K562 (cell line): ENCODE data around the gene C16orf78. TPM values are rescaled to one million over a fixed set of nuclear protein-coding genes. Genes with fewer than 3 reads are reported as not detected.

Experiments used
- ATF3 ChIP-seq, 2 experiments: fragments of 450-650 bp in 1 of 2; sonication (generic) in 1 of 2; formaldehyde crosslinking in 1 of 2; IDR thresholded peaks in 1 of 2; conservative IDR thresholded peaks in 1 of 2; 2 replicates each; pipeline versions ENCODE4 v1.6.1 to v1.8.1; 2016 to 2023; ENCODE audit warnings: mild to moderate bottlenecking in 2 of 2, moderate library complexity in 2 of 2, inconsistent platforms in 1 of 2, missing genetic modification reagents in 1 of 2
- HMG20B ChIP-seq: fragments of 250-450 bp; sonication (Bioruptor Pico); IDR thresholded peaks from 2 replicates; pipeline ENCODE4 v1.5.0; 2021; ENCODE audit warnings: mild to moderate bottlenecking
- TRIM24 ChIP-seq, 2 experiments: fragments of 450-650 bp; IDR thresholded peaks; 2 replicates each; pipeline ENCODE4 v1.6.1; 2016
- ZHX1 ChIP-seq: fragments of 150-350 bp; conservative IDR thresholded peaks from 2 replicates; pipeline ENCODE4 v1.6.1; 2014; ENCODE audit warnings: low read length
- ZNF174 ChIP-seq: fragments of 250-450 bp; sonication (Bioruptor Pico); IDR thresholded peaks from 2 replicates; pipeline ENCODE4 v1.4.0; 2020; ENCODE audit warnings: mild to moderate bottlenecking
- polyA plus RNA-seq, 8 experiments: library from polyadenylated mRNA; depleted of rRNA in 4 of 8; stranded (reverse) in 5 of 8; unstranded in 3 of 8; fragments of >200 nt; fragmentation: Nextera tagmentation in 2 of 8; fragmentation: Illumina TruSeq in 1 of 8; extraction: Ambion mirVana in 2 of 8; extraction: Trizol in 1 of 8; gene quantifications; 2 replicates each; pipeline versions ENCODE4 v1.2.1 to v1.2.3, GENCODE V29; 2011 to 2014; ENCODE audit warnings: inconsistent platforms in 1 of 8, missing spikeins in 1 of 8
- total RNA-seq, 7 experiments: library from RNA; depleted of rRNA in 6 of 7; stranded (reverse); fragments of >200 nt in 6 of 7; fragmentation: Illumina TruSeq in 2 of 7; extraction: Trizol in 2 of 7; gene quantifications; 2 replicates each; pipeline versions ENCODE4 v1.2.1 to v1.2.3, GENCODE V29; 2011 to 2021; ENCODE audit warnings: low replicate concordance in 1 of 7

C16orf78 gene
- total and polyA plus RNA-seq, 9 of the 15 experiments (the other 6 are each of a cell fraction or from before 2014, with no cell fraction given): not detected

DNA sequence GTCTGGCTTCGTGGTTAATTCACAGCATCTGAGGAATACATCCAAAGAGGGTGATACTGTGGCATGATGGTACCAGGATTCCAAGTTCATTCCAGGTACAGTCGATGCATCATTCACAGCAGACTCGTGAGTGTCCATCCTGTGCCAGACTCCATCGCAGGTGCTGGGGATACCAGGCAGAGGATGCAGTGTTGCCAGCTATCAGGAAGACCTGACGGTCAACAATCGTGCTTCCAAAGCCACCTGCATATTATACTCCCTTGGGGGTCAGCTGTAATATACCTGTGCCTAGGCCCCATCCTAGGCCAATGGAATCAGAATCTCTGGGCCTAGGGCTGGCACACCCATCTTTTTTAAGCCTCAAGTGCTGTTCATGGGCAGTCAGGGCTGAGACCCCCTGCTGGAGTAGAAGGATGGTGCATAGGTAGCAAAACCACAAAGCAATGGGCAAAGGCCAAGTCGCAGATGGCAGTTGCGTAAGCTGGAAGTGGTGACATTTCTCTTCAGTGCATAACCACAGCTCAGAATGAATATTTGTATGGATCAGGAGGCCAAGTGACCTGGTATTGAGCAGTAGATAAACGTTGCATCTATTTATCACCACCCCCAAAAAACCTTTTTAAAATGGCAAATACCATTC lies 42.9 kb upstream of the C16orf78 start (continued):
- TF ChIP-seq ZHX1: no peak
- no peak for TF ChIP-seq TRIM24 (IDR thresholded peaks at IDR 0.05)
- TF ChIP-seq ATF3 (IDR thresholded peaks at IDR 0.05): no peak
- TF ChIP-seq ATF3 (CRISPR knock-in tag; conservative IDR thresholded peaks at IDR 0.05): no peak
- no peak for TF ChIP-seq HMG20B
- no peak for TF ChIP-seq ZNF174 (CRISPR knock-in tag)
